Neutrophil (primary cell): ENCODE results near the gene GSS.

Experiments used
- H3K27ac ChIP-seq: fragments of 200-600 bp; sonication (generic); 2 replicates; pipeline ENCODE4 v1.5.1; 2016; ENCODE audit warnings: mild to moderate bottlenecking, moderate library complexity
- H3K27me3 ChIP-seq: fragments of 200-600 bp; sonication (generic); 2 replicates; pipeline ENCODE4 v1.6.0; 2016; ENCODE audit warnings: mild to moderate bottlenecking
- H3K36me3 ChIP-seq: fragments of 200-600 bp; sonication (generic); 2 replicates; pipeline ENCODE4 v1.5.1; 2017
- H3K4me1 ChIP-seq, 2 experiments: fragments of 200-600 bp in 1 of 2; sonication (generic) in 1 of 2; 1 replicate in 1 of 2; 2 replicates in 1 of 2; pipeline versions ENCODE4 v1.5.1 to v1.6.1; 2013 to 2016; ENCODE audit warnings: low read depth in 1 of 2, low read length in 1 of 2, mild to moderate bottlenecking in 1 of 2, moderate library complexity in 1 of 2; ENCODE audit not compliant: control insufficient read depth in 1 of 2, insufficient read depth in 1 of 2
- H3K4me3 ChIP-seq, 2 experiments: fragments of 200-600 bp in 1 of 2; sonication (generic) in 1 of 2; 1 replicate in 1 of 2; 2 replicates in 1 of 2; pipeline ENCODE4 v1.5.1; 2013 to 2016; ENCODE audit warnings: low read depth in 1 of 2, low read length in 1 of 2, mild to moderate bottlenecking in 1 of 2, moderate library complexity in 1 of 2
- H3K9me3 ChIP-seq: fragments of 200-600 bp; sonication (generic); 2 replicates; pipeline ENCODE4 v1.5.1; 2016
- CTCF ChIP-seq: fragments of 200-600 bp; sonication (generic); IDR thresholded peaks from 2 replicates; pipeline ENCODE4 v1.5.1; 2016; ENCODE audit warnings: antibody characterized with exemption

GSS gene

GRCh38 chr20:34922654-34923381 is 32.8 kb downstream of the GSS start:
- TF ChIP-seq CTCF: no peak
- no peak overlapping the region for H3K27ac ChIP-seq
- H3K9me3 ChIP-seq: no peaks in the 10 kb centered on the region
- H3K4me1 ChIP-seq: no peaks in the 10 kb centered on the region
- no peaks in the 10 kb centered on the region for H3K27me3 ChIP-seq
- no peak overlapping the region for H3K4me3 ChIP-seq
- peaks cover 90% of the 10 kb centered on the region for H3K36me3 ChIP-seq

GRCh38 chr20:34921436-34921835 is 34.2 kb downstream of the GSS start:
- H3K36me3 ChIP-seq: peaks cover 77% of the 10 kb centered on the region
- H3K4me1 ChIP-seq: no peaks in the 10 kb centered on the region
- no peak for TF ChIP-seq CTCF
- no peak overlapping the region for H3K27ac ChIP-seq
- H3K9me3 ChIP-seq: no peaks in the 10 kb centered on the region
- no peaks in the 10 kb centered on the region for H3K27me3 ChIP-seq
- no peak overlapping the region for H3K4me3 ChIP-seq

- no peak for TF ChIP-seq CTCF
- Histone ChIP-seq H3K36me3 (peaks cover 70% of the 10 kb centered on the region), H3K4me1 (no peaks in the 10 kb centered on the region), H3K27me3 (no peaks in the 10 kb centered on the region), H3K27ac (no peak overlapping the region), H3K9me3 (no peaks in the 10 kb centered on the region), H3K4me3 (no peak overlapping the region)
Observed at GRCh38 chr20:34920055-34920454, 35.6 kb downstream of the GSS start.

- Histone ChIP-seq H3K27ac (no peak overlapping the region), H3K4me3 (no peak overlapping the region), H3K4me1 (no peaks in the 10 kb centered on the region), H3K27me3 (no peaks in the 10 kb centered on the region), H3K36me3 (peaks cover 51% of the 10 kb centered on the region), H3K9me3 (no peaks in the 10 kb centered on the region)
- no peak for TF ChIP-seq CTCF
Observed at GRCh38 chr20:34916774-34917354, 38.7 kb downstream of the GSS start.

GRCh38 chr20:34915749-34916455 is 39.7 kb downstream of the GSS start:
- H3K4me3 ChIP-seq: no peak overlapping the region
- H3K36me3 ChIP-seq: peaks cover 41% of the 10 kb centered on the region
- TF ChIP-seq CTCF: no peak
- no peak overlapping the region for H3K27ac ChIP-seq
- H3K27me3 ChIP-seq: no peaks in the 10 kb centered on the region
- H3K4me1 ChIP-seq: no peaks in the 10 kb centered on the region
- no peaks in the 10 kb centered on the region for H3K9me3 ChIP-seq
